Upper lobe of left lung (tissue), 6 donors: ENCODE data around the gene CFHR3. TPM values are rescaled to one million over a fixed set of nuclear protein-coding genes. Genes with fewer than 3 reads are reported as not detected.
A peak's percentile ranks its signal among the peaks of the same experiment; 100 is the strongest.
"Not testable (repeated sequence)": the region's sequence is repeated elsewhere in the genome, so short reads cannot be mapped to it uniquely, and the experiment has no call there.

Experiments
- ATAC-seq, 2 donors: fragments of 200-7000 bp; cut with Tn5 transposase; one replicate each; pipeline ENCODE4 v1.9.1; 2022; ENCODE audit warnings: mild to moderate bottlenecking in 2 of 2, moderate library complexity in 2 of 2; ENCODE audit not compliant: low FRiP score in 2 of 2
- DNase-seq, 2 donors: peaks; one replicate each; pipeline ENCODE4 v3.0.0-alpha.2; 2019 to 2020
- H3K27ac ChIP-seq, 4 donors: fragments of 200-600 bp; sonication (generic); one replicate each; pipeline ENCODE4 v1.5.1; 2016 to 2019
- H3K27me3 ChIP-seq, 4 donors: fragments of 200-600 bp; sonication (generic); one replicate each; pipeline ENCODE4 v1.5.1; 2017 to 2019
- H3K36me3 ChIP-seq, 4 donors: fragments of 200-600 bp; sonication (generic); one replicate each; pipeline ENCODE4 v1.5.1; 2016 to 2019
- H3K4me1 ChIP-seq, 4 donors: fragments of 200-600 bp; sonication (generic); one replicate each; pipeline ENCODE4 v1.5.1; 2018 to 2019
- H3K4me3 ChIP-seq, 4 donors: fragments of 200-600 bp; sonication (generic); one replicate each; pipeline ENCODE4 v1.5.1; 2017 to 2019; ENCODE audit warnings: mild to moderate bottlenecking in 2 of 4, moderate library complexity in 1 of 4
- H3K9me3 ChIP-seq, 4 donors: fragments of 200-600 bp; sonication (generic); one replicate each; pipeline ENCODE4 v1.5.1; 2018 to 2019
- EP300 ChIP-seq, 4 donors: sonication (generic); formaldehyde crosslinking; IDR thresholded peaks; one replicate each; pipeline ENCODE4 v1.5.1; 2017; ENCODE audit warnings: antibody characterized with exemption in 4 of 4, control low read depth in 2 of 4
- POLR2A ChIP-seq, 4 donors: fragments of 450-650 bp; IDR thresholded peaks; one replicate each; pipeline ENCODE4 v1.5.1; 2016 to 2017; ENCODE audit warnings: antibody characterized with exemption in 4 of 4, mild to moderate bottlenecking in 2 of 4
- POLR2AphosphoS5 ChIP-seq, 2 donors: sonication (generic); formaldehyde crosslinking; IDR thresholded peaks; one replicate each; pipeline ENCODE4 v1.5.1; 2017; ENCODE audit warnings: antibody characterized with exemption in 2 of 2
- WGBS, 2 donors: methylation state at CpG; one replicate each; pipeline ENCODE4 v1.1.5; 2017 to 2018; 5-methylcytosine and 5-hydroxymethylcytosine counted together
- total RNA-seq, 6 donors: library from RNA; depleted of rRNA in 4 of 6; stranded (reverse); fragments of >200 nt in 4 of 6; gene quantifications; one replicate each; pipeline versions ENCODE4 v1.1.0 to v1.2.1, GENCODE V29; 2016 to 2021
- TF ChIP-seq, protein P1 (sequence below), 6 experiments: fragments of 450-650 bp in 4 of 6; fragments of 200-600 bp in 2 of 6; sonication (generic) in 2 of 6; IDR thresholded peaks; one replicate each; pipeline ENCODE4 v1.5.1; 2016 to 2019; ENCODE audit warnings: antibody characterized with exemption in 6 of 6
- donor health status: DM: no; HTN: no; CAD: no; lungs with moderate emphysema.
- donor health status: DM: no; HTN: yes; CAD: no; lungs with severe emphysema.

Gene CFHR3
- total RNA-seq, 6 donors from 2014 or later: 0.17 to 0.61 (median 0.37) TPM; not detected in 3

GRCh38 chr1:196774175-196774574, 465 bp upstream of the CFHR3 start:
- DNase-seq: no peak
- Histone ChIP-seq H3K36me3 (no peaks in the 10 kb centered on the region), H3K27ac (no peak overlapping the region), H3K4me3 (no peak overlapping the region), H3K27me3 (no peaks in the 10 kb centered on the region), H3K4me1 (no peaks in the 10 kb centered on the region), H3K9me3 (no peaks in the 10 kb centered on the region)
- no peak for TF ChIP-seq EP300 (IDR thresholded peaks at IDR 0.05)
- no peak for TF ChIP-seq POLR2AphosphoS5 (IDR thresholded peaks at IDR 0.05)
- no peak for TF ChIP-seq POLR2A (IDR thresholded peaks at IDR 0.05)
- TF ChIP-seq, protein P1, sequence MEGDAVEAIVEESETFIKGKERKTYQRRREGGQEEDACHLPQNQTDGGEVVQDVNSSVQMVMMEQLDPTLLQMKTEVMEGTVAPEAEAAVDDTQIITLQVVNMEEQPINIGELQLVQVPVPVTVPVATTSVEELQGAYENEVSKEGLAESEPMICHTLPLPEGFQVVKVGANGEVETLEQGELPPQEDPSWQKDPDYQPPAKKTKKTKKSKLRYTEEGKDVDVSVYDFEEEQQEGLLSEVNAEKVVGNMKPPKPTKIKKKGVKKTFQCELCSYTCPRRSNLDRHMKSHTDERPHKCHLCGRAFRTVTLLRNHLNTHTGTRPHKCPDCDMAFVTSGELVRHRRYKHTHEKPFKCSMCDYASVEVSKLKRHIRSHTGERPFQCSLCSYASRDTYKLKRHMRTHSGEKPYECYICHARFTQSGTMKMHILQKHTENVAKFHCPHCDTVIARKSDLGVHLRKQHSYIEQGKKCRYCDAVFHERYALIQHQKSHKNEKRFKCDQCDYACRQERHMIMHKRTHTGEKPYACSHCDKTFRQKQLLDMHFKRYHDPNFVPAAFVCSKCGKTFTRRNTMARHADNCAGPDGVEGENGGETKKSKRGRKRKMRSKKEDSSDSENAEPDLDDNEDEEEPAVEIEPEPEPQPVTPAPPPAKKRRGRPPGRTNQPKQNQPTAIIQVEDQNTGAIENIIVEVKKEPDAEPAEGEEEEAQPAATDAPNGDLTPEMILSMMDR (IDR thresholded peaks at IDR 0.05): no peak
- WGBS, 2 donors: 54 to 72% methylated on average over 2 of the region's 2 CpGs
- no peak for ATAC-seq

GRCh38 chr1:196777603-196778002, 3.0 kb downstream of the CFHR3 start:
- Histone ChIP-seq H3K36me3 (no peaks in the 10 kb centered on the region), H3K9me3 (no peaks in the 10 kb centered on the region), H3K4me3 (no peak overlapping the region), H3K4me1 (no peaks in the 10 kb centered on the region), H3K27me3 (no peaks in the 10 kb centered on the region), H3K27ac (no peak overlapping the region)
- TF ChIP-seq EP300 (IDR thresholded peaks at IDR 0.05) (no peak), POLR2A (IDR thresholded peaks at IDR 0.05) (no peak), POLR2AphosphoS5 (IDR thresholded peaks at IDR 0.05) (no peak)
- TF ChIP-seq, protein P1 (IDR thresholded peaks at IDR 0.05): no peak
- DNase-seq (peak in 1 of 2 donors; percentile 29), ATAC-seq (no peak)
- WGBS, 2 donors: 89 to 95% methylated on average over 12 to 13 of the region's 13 CpGs

- WGBS, 2 donors: 84 to 95% methylated on average over 1 of the region's 1 CpG
Observed at GRCh38 chr1:196779093-196779492, 4.5 kb downstream of the CFHR3 start.

DNA sequence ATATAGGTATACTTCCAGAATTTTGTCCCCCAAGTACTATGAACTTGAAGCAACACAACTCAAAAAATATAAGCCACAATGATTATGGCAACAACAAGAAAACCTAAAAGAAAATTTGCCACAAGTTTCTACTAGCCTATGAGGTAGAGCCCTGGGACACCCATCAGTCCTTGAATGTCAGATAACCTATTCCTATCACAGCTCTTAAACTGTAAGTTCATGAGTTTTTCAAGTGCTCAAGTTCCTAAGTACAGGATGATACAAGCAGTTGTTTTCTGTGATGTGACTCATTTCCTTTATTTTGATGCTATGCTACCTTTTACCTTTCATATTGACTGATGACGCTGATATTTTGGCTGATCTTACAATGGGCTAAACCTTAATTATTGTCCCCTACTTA, 16.6 kb downstream of the CFHR3 start:
- not testable (repeated sequence) for DNase-seq, ATAC-seq

More at GRCh38 chr1:196779093-196779492, 4.5 kb downstream of the CFHR3 start:
- no peaks in the 10 kb centered on the region for H3K36me3 ChIP-seq
- no peaks in the 10 kb centered on the region for H3K27me3 ChIP-seq
- H3K9me3 ChIP-seq: no peaks in the 10 kb centered on the region
- ATAC-seq: no peak
- no peak overlapping the region for H3K4me3 ChIP-seq
- no peaks in the 10 kb centered on the region for H3K4me1 ChIP-seq
- DNase-seq: no peak
- H3K27ac ChIP-seq: no peak overlapping the region
- TF ChIP-seq EP300 (IDR thresholded peaks at IDR 0.05) (no peak), POLR2AphosphoS5 (IDR thresholded peaks at IDR 0.05) (no peak), POLR2A (IDR thresholded peaks at IDR 0.05) (no peak)
- TF ChIP-seq, protein P1 (IDR thresholded peaks at IDR 0.05): no peak

DNA sequence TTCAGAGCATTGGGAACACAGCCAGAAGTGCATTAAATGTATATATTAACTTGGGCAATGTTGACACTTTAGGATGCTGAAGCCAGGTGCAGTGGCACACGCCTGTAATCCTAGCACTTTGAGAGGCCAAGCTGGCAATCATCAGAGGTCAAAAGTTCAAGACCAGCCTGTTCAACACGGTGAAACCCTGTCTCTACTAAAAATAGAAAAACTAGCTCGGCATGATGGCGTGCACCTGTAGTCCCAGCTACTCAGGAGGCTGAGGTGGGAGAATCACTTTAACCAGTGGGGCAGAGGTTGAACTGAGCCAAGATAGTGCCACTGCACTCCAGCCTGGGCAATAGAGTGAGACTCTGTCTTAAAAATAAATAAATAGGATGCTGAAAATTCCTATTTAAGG, 19.5 kb downstream of the CFHR3 start:
- not testable (repeated sequence) for H3K4me3 ChIP-seq, H3K27me3 ChIP-seq, H3K4me1 ChIP-seq, ATAC-seq, DNase-seq, H3K36me3 ChIP-seq, H3K27ac ChIP-seq, H3K9me3 ChIP-seq
- 32 to 70% methylated on average over 2 to 4 of the region's 4 CpGs for WGBS, 2 donors

More for the DNA sequence above, 16.6 kb downstream of the CFHR3 start:
- H3K27me3 ChIP-seq, H3K36me3 ChIP-seq, H3K9me3 ChIP-seq, H3K4me1 ChIP-seq, H3K4me3 ChIP-seq, H3K27ac ChIP-seq: not testable (repeated sequence)
- WGBS, 2 donors: 85% methylated on average over 1 of the region's 1 CpG; no CpG with 5 or more reads in 1 of the 2 donors

DNA sequence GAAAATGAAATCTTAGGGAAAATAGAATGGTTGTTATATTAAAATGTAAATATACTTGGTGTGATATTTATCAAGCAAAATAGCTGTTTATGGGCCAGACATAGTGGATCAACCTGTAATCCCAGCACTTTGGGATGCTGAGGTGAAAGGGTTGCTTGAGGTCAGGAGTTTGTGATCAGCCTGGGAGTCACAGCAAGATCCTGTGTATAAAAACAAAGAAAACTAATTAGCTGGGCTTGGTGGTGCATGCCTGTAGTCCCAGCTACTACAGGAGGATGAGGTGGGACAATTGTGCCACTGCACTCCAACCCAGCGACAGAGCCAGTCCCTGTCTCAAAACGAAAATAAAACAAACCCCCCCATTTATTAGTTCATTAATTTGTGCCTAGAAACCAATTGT, 23.3 kb downstream of the CFHR3 start:
- TF ChIP-seq, protein P1 (IDR thresholded peaks at IDR 0.05): no peak
- TF ChIP-seq EP300 (IDR thresholded peaks at IDR 0.05) (no peak), POLR2AphosphoS5 (IDR thresholded peaks at IDR 0.05) (no peak), POLR2A (IDR thresholded peaks at IDR 0.05) (no peak)
- H3K9me3 ChIP-seq: no peaks in the 10 kb centered on the region
- DNase-seq (no peak), ATAC-seq (no peak)
- no peaks in the 10 kb centered on the region for H3K36me3 ChIP-seq
- H3K4me1 ChIP-seq: no peaks in the 10 kb centered on the region
- 27 to 60% methylated on average over 1 to 2 of the region's 2 CpGs for WGBS, 2 donors
- no peak overlapping the region for H3K27ac ChIP-seq
- H3K4me3 ChIP-seq: no peak overlapping the region
- no peaks in the 10 kb centered on the region for H3K27me3 ChIP-seq

DNA sequence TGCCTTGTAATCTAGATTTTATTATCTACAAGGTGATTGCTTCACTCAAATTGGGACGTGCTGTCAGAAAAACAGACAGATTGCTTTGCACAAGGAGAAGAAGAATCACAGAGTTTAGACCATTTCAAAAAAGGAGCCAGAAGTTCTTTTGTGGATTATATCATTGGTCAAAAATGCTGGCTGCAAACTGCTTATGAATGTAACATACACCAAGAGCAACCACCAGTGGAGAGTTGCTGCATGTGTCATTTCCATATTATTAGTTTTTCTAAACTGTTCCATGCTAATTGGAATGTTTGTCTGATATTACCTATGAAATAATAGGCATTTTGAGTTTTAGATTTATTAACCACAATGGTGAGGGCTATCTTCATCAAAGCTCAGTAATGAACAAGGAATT, 27.3 kb downstream of the CFHR3 start:
- WGBS, 2 donors: 82 to 83% methylated on average over 1 of the region's 1 CpG
- H3K4me1 ChIP-seq, H3K36me3 ChIP-seq, DNase-seq, H3K9me3 ChIP-seq, H3K4me3 ChIP-seq, H3K27ac ChIP-seq, ATAC-seq, H3K27me3 ChIP-seq: not testable (repeated sequence)
